HG03135 (cell line): ENCODE results near the gene GMDS.
"Not testable (repeated sequence)": the region's sequence is repeated elsewhere in the genome, so short reads cannot be mapped to it uniquely, and the experiment has no call there.

Experiments
- ATAC-seq: cut with Tn5 transposase; IDR thresholded peaks from one replicate; pipeline ENCODE4 v1.9.1; 2021; ENCODE audit warnings: mild to moderate bottlenecking, moderate library complexity; ENCODE audit not compliant: unreplicated experiment

The GMDS gene

GRCh38 chr6:1762203-1762602 lies 483.2 kb downstream of the GMDS start:
- ATAC-seq, result no peak

DNA sequence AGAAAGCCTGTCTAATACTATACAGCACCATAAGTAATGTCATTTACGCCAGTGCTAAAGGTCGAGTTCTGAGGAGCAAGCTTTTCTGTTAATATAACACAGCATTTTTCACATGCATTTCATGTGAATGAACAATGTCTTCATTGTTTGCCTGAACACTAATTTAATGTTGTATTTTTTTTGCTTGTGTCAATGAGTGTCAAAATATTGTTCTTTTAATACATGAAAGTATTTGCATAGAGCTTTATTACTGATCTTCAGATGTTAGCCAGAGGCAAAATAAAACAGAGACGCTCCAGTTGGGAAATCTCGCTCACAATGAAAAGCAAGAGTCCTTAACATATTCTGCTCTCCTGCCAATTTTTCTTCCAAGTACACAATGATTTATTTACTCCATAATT lies 483.9 kb downstream of the GMDS start:
- no peak for ATAC-seq

GRCh38 chr6:1760876-1761275 lies 484.5 kb downstream of the GMDS start:
- no peak for ATAC-seq

DNA sequence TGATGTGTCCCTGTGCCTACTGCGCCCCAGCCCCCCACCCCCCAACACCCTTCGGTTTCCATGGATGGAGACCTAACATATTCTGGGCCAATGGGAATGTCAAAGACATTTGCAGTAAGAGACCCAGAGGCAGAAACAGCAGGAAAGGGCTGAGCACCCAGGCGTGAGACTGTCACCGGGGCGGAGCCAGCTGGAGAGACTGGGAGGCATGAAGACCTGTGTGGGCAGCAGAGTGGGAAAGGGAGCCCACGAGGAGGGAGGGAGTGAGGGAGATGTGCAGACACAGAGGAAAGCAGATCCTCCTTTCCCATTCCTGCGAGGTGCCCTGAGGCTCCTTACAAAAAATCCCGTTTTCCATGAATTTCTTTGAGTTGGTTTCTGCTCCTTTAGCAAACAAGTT lies 485.5 kb downstream of the GMDS start:
- ATAC-seq, result no peak

DNA sequence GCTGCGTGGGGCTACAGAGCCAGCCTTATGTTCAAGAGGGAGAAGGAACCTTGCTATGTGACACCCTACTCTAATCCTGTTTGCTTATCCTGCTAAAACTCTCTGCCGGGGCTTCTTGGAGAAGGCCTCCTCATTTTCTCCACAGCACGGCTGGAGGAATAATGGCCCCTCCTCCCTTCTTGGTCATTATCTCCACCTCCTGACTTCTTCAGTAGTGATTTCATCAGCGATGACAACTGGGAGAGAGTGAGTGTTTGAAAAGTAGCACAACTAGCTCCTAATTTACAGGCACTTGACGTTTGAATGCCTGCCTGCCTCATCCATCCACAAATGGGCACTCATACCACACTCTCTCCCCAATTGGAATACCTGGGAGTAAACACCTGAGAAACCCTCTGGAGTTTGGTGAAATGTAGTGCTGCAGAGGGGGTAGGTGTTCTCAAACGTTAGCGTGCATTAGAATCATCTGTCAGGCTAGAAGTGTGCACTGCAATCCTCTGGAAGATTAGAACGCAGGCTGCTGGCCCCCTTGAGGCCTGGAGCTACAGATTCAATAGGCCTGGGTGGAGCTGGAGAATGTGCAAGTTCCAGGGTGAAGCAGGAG lies 487.2 kb downstream of the GMDS start:
- ATAC-seq, result no peak

- no peak for ATAC-seq
Observed at GRCh38 chr6:1757131-1757530, 488.3 kb downstream of the GMDS start.

DNA sequence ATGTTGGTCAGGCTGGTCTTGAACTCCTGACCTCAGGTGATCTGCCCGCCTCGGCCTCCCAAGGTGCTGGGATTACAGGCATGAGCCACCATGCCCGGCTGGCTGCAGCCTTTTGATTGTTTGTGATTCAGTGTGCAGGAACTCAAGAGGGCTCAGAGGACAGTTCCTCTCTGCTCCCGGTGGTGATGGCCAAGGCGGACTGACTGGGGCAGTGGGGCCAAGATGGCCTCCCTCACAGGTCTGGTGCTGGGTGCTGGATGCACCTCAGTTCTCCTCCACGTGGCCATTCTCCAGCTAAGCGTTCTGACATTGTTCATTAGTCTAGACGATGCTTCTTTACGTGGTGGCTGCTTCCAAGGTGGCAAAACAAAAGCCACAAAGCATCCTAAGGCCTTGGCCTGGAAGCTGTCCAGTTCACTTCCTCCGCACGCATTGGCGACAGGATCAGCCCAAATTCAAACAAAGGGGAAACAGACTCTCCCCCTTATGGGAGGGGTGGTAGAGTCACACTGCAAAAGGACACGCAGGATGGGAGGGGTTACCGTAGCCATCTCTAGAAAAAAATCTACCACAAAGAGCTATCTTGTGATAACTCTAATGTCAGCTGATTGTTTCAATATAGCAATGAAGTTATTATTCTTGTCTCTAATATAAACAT lies 488.8 kb downstream of the GMDS start:
- ATAC-seq, result no peak

DNA sequence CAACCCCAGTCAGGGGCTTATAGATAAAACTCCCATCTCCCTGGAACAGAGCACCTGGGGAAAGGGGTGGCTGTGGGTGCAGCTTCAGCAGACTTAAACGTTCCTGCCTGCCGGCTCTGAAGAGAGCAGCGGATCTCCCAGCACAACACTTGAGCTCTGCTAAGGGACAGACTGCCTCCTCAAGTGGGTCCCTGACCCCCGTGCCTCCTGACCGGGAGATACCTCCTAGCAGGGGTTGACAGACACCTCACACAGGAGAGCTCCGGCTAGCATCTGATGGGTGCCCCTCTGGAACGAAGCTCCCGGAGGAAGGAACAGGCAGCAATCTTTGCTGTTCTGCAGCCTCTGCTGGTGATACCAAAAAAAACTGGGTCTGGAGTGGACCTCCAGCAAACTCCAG lies 494.3 kb downstream of the GMDS start:
- not testable (repeated sequence) for ATAC-seq

- no peak for ATAC-seq
Observed at GRCh38 chr6:1749041-1749440, 496.4 kb downstream of the GMDS start.

DNA sequence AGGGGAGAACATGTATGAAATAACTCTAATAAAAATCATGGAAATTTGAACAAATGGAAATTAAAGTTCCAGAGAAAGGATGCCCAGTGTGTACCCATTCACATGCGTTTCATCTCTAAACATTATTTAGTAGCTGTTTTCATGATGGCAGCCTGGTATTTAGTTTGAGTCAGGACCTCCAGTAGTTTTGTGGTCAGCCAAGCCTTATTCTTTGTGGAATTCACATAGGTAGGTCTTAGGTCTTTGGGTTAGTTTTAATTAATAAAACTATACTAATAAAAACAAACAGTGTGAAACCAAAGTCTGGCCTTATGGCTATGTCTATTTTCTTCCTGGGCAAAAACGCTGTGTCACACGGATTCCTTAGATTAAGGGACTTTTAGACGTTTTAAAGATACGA lies 497.9 kb downstream of the GMDS start:
- no peak for ATAC-seq

DNA sequence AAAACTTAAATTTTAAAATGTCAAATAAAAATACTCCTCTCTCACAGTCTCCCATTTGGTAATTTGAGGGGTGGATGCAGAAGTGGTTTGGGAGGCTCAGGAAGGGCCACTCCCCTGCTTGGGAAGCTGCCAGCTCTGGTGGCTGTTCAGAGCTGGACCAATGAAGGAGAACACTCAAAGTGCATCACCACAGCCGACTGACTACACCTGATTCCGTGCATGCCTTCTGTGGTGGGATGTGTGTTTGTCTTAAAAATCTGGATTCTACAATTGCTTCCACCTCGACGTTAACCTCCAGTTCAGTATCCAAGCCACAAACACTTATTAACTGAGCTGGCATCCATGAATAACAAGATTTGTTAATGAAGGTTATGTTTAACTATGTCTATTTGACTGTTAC lies 498.4 kb downstream of the GMDS start:
- no peak for ATAC-seq

- no peak for ATAC-seq
Observed at GRCh38 chr6:1745814-1746213, 499.6 kb downstream of the GMDS start.

- ATAC-seq, result no peak
Observed at GRCh38 chr6:1744543-1744942, 500.9 kb downstream of the GMDS start.

DNA sequence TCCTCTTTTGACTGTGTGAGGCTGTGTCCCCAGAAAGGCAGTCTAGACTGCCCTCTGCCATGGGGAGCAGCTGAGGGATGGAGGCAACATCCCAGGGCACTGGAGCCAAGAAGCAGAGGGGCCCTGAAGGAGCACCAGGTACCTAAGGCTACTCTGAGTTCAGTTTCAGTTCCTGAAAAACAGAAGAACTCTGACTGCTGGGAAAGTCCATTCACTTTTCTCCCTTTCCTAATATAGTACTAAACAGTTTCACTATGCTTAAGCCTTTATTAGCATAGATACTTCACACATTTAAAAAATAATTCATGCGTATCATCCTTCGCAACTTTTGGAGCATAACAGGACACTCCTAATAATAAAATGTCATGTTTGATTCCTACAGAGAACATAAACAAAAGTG lies 505.7 kb downstream of the GMDS start:
- ATAC-seq, result peak; percentile 84

- peak; percentile 30 for ATAC-seq
Observed at GRCh38 chr6:1739220-1739619, 506.2 kb downstream of the GMDS start.

DNA sequence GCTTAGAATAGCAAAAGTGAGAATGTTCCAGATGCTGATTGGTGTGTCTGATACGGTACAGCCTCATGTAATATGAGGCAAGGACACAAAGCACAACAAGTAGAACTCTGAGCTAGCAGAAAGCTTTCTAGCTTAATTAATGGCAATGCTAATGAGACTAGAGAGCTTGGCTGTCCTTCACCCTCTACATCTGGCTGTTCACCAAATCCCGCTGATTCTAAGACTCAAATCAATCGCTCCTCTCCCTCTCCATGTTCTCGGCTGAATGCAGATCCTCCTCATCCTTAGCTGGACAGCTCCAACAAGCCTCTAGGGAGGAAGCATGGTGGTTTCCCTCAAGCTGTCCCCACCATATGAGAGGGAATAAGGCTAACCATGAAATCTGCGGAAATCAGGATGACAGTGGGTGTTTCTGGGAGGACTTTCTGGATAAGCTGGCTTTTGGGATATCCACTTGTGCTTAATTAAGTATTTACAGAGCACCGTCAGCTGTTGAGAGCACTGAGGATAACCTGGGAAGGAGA lies 506.8 kb downstream of the GMDS start:
- ATAC-seq, result no peak

DNA sequence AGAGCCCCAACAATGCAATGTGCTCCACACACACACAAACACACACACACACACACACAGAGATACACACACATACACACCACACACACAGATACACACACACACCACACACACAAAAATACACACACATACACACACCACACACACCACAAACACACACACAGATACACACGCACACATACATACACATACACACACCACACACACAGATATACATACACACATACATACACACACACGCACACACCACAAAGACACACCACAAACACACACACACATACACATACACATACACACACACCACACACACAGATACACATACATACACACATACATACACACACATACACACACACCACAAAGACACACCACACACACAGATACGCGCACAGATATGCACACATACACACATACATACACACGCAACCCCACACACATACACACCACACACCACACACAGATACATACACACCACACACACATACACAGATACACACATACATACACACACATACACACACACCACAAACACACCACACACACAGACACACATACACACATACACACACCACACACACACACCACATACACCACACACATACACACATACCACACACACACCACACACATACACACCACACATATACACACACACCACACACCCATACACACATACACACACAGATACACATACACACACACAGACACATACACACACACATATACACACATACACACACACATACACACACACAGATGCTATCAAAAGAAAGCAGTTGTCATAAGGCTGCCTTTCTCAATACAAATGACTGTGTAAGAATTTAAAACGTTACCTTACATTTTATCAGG lies 507.7 kb downstream of the GMDS start:
- no peak for ATAC-seq

- ATAC-seq, result no peak
Observed at GRCh38 chr6:1736346-1737105, 508.9 kb downstream of the GMDS start.

DNA sequence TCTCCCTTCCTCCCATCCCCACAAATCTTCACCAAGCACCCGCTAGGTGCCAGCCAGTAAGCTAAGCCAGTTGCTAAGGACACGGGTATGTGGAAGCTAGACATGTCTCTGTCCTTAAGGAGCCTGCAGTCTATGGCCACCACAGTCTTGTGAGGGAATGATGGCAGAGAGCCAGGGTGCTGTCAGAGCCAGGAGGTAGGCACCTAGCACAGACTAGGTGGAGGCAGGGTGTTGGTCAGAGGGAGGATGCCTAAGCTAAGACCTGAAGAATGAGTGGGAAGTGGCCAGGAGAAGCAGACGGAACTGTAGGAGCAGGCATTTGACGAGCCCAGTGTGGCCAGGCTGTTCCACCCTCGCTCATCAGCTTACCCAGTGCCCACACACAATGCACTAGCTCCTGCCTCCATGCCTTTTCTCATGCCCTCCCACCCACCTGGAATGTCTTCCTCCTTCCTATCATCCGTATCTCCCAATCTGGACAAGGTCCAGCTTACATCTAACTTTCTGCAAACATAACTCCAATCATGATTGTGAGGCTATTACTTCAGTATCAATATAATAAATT lies 510.1 kb downstream of the GMDS start:
- ATAC-seq, result no peak

- no peak for ATAC-seq
Observed at GRCh38 chr6:1730882-1731281, 514.5 kb downstream of the GMDS start.

- no peak for ATAC-seq
Observed at GRCh38 chr6:1729750-1730140, 515.7 kb downstream of the GMDS start.
